GM21737 (cell line): ENCODE data around the gene CAVIN3.

ENCODE experiments used
- ATAC-seq: cut with Tn5 transposase; IDR thresholded peaks from one replicate; pipeline ENCODE4 v1.9.1; 2021; ENCODE audit warnings: mild to moderate bottlenecking, moderate library complexity; ENCODE audit not compliant: unreplicated experiment

The CAVIN3 gene

GRCh38 chr11:6271598-6271997 lies 48.7 kb downstream of the CAVIN3 start:
- no peak for ATAC-seq

GRCh38 chr11:6270584-6271246 lies 49.6 kb downstream of the CAVIN3 start:
- no peak for ATAC-seq

- no peak for ATAC-seq
Measured at GRCh38 chr11:6269994-6270393, 50.3 kb downstream of the CAVIN3 start.
